Epithelial cell of esophagus (primary cell): ENCODE results near the gene CPHXL2.

Experiments used
- DNase-seq: peaks from one replicate; pipeline ENCODE4 v3.0.0; 2010; ENCODE audit warnings: low read depth
- H3K4me3 ChIP-seq: 2 replicates; pipeline ENCODE4 v1.5.1; 2011; ENCODE audit warnings: mild to moderate bottlenecking, low read length, control low read depth
- CTCF ChIP-seq: IDR thresholded peaks from 2 replicates; pipeline ENCODE4 v1.5.1; 2011; ENCODE audit warnings: low read depth, mild to moderate bottlenecking, low read length, control low read depth, inconsistent platforms; ENCODE audit not compliant: insufficient read depth; ENCODE audit errors: missing control alignments

Gene CPHXL2

GRCh38 chr16:75701361-75701760, 24.6 kb upstream of the CPHXL2 start, which contains the start of gene DUXB:
Gene DUXB (minus strand): TSS chr16:75701461. CDS start chr16:75701418, 43 bp downstream.
- no peak for TF ChIP-seq CTCF
- H3K4me3 ChIP-seq, result no peak within 1 kb of the TSS
- no peak for DNase-seq

- TF ChIP-seq CTCF, result no peak
- no peak overlapping the region for H3K4me3 ChIP-seq
- DNase-seq, result no peak
Measured at GRCh38 chr16:75697571-75697970, 20.8 kb upstream of the CPHXL2 start.

- TF ChIP-seq CTCF, result no peak
- no peak overlapping the region for H3K4me3 ChIP-seq
- no peak for DNase-seq
Measured at GRCh38 chr16:75695708-75696107, 18.9 kb upstream of the CPHXL2 start.

- no peak for DNase-seq
- no peak for TF ChIP-seq CTCF
- no peak overlapping the region for H3K4me3 ChIP-seq
Measured at GRCh38 chr16:75687361-75687760, 10.6 kb upstream of the CPHXL2 start.

- DNase-seq, result no peak
- TF ChIP-seq CTCF, result no peak
- H3K4me3 ChIP-seq, result no peak overlapping the region
Measured at GRCh38 chr16:75682308-75682707, 5.5 kb upstream of the CPHXL2 start.

GRCh38 chr16:75679366-75679765, 2.6 kb upstream of the CPHXL2 start:
- TF ChIP-seq CTCF, result no peak
- no peak for DNase-seq

GRCh38 chr16:75667503-75667902, 9.3 kb downstream of the CPHXL2 start:
- H3K4me3 ChIP-seq, result no peak overlapping the region
- no peak for TF ChIP-seq CTCF
- no peak for DNase-seq

More at GRCh38 chr16:75679366-75679765, 2.6 kb upstream of the CPHXL2 start:
- H3K4me3 ChIP-seq, result no peak overlapping the region
